Neural crest cell (in vitro differentiated cells): ENCODE data around the gene SYNM. TPM values are rescaled to one million over a fixed set of nuclear protein-coding genes. Genes with fewer than 3 reads are reported as not detected.

Experiments used
- DNase-seq: peaks from one replicate; pipeline ENCODE4 v3.0.0; 2021; ENCODE audit warnings: low read depth, mixed read lengths, low spot score
- H3K27ac Mint-ChIP-seq: one replicate; pipeline ENCODE4 v1.8.0; 2021; ENCODE audit warnings: mild to moderate bottlenecking, mixed read lengths; ENCODE audit not compliant: unreplicated experiment
- H3K27me3 Mint-ChIP-seq: 2 replicates; pipeline ENCODE4 v1.8.0; 2021; ENCODE audit warnings: low read depth, mild to moderate bottlenecking, mixed read lengths
- H3K36me3 Mint-ChIP-seq: 2 replicates; pipeline ENCODE4 v1.8.0; 2021; ENCODE audit warnings: low read depth, mild to moderate bottlenecking, mixed read lengths
- H3K4me1 Mint-ChIP-seq: 2 replicates; pipeline ENCODE4 v1.8.0; 2021; ENCODE audit warnings: mixed read lengths
- H3K4me3 Mint-ChIP-seq: one replicate; pipeline ENCODE4 v1.8.0; 2021; ENCODE audit warnings: mild to moderate bottlenecking, mixed read lengths
- H3K9me3 Mint-ChIP-seq: 2 replicates; pipeline ENCODE4 v1.8.0; 2021; ENCODE audit warnings: mixed read lengths
- total RNA-seq: library from RNA; stranded (reverse); gene quantifications from 2 replicates; pipeline ENCODE4 v1.2.1, GENCODE V29; 2021
- TF ChIP-seq, protein P1 (sequence below): fragments of 200-600 bp; sonication (generic); conservative IDR thresholded peaks from 2 replicates; pipeline ENCODE4 v1.5.0; 2021; ENCODE audit warnings: antibody characterized with exemption, mild to moderate bottlenecking

SYNM gene
- total RNA-seq, 1 donor from 2014 or later = 3.1 TPM

DNA sequence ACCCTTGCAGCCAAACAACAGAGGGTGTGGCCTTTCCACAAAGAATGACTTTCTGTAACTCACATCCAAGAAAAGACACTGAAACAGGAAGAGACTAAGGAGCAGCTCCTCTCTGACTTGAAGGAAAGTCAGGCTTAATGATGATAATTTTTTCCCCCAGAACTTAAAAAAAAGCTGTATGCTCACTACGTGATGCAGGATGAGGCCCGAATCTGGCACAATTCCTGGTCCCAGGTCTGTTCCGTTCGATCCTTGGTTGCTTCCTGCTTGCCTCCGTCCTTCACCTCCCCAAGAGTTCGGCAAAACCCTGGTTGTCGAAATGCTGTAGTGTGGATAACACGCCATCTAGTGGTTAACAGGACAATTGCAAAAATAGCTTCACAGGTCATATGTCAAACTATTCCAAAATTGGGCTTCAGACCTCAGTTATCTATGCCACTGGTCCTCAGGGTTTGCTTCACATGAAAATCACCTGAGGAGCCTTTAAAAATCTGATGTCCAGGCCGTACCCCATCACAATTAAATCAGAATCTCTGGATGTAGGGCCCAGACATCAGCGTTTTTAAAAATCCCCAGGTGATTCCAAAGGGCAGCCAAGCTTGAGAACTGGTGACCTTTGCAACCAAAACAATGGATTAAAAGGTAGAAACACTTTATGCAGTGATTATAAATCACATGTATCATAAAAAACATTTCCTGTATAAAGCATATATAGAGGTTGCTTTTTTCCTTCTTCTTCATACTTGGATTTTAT is 28.1 kb upstream of the SYNM start:
- peak; percentile 41 for DNase-seq
- H3K36me3 Mint-ChIP-seq = no peaks in the 10 kb centered on the region
- H3K4me1 Mint-ChIP-seq = peaks cover 9% of the 10 kb centered on the region
- TF ChIP-seq, protein P1, sequence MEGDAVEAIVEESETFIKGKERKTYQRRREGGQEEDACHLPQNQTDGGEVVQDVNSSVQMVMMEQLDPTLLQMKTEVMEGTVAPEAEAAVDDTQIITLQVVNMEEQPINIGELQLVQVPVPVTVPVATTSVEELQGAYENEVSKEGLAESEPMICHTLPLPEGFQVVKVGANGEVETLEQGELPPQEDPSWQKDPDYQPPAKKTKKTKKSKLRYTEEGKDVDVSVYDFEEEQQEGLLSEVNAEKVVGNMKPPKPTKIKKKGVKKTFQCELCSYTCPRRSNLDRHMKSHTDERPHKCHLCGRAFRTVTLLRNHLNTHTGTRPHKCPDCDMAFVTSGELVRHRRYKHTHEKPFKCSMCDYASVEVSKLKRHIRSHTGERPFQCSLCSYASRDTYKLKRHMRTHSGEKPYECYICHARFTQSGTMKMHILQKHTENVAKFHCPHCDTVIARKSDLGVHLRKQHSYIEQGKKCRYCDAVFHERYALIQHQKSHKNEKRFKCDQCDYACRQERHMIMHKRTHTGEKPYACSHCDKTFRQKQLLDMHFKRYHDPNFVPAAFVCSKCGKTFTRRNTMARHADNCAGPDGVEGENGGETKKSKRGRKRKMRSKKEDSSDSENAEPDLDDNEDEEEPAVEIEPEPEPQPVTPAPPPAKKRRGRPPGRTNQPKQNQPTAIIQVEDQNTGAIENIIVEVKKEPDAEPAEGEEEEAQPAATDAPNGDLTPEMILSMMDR = peak; percentile 89
- H3K27me3 Mint-ChIP-seq = peaks cover under 1% of the 10 kb centered on the region
- H3K4me3 Mint-ChIP-seq = peak overlapping the region; percentile 73
- peak overlapping the region; percentile 83 for H3K27ac Mint-ChIP-seq
- H3K9me3 Mint-ChIP-seq = no peaks in the 10 kb centered on the region

DNA sequence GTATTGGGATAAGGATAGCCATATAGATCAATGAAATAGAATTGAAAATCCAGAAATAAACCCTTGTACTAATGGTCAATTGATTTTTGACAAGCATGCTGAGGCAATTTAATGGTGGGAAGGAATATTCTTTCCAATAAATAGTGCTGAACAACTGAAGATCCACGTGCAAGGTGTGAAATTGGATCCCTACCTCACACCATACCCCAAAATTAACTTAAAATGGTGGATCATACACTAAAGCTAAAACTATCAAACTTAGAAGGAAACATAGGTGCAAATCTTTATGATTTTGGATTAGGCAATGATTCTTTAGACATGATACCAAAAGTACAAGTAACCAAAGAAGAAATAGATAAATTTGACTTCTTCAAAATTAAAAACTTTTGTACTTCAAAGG is 22.1 kb upstream of the SYNM start:
- DNase-seq = no peak
- TF ChIP-seq, protein P1 = no peak
- Mint-ChIP-seq H3K4me3 (no peak overlapping the region), H3K27me3 (peaks cover 2% of the 10 kb centered on the region), H3K4me1 (no peaks in the 10 kb centered on the region), H3K9me3 (no peaks in the 10 kb centered on the region), H3K36me3 (no peaks in the 10 kb centered on the region), H3K27ac (no peak overlapping the region)

DNA sequence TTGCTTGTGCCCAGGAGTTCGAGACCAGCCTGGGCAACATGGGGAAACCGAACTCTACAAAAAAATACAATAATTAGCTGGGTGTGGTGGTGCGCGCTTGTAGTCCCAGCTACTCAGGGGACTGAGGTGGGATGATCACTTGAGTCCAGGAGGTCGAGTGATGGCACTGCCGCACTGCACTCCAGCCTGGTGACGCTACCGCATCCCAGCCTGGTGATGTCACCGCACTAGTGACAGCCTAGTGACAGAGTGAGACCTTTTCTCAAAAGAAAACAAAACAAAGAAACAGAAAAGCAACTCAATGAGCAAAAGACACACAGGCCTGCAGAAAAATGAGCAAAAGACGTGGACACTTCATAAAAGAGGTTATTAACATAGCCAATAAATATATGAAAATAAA is 19.9 kb upstream of the SYNM start:
- no peak overlapping the region for H3K27ac Mint-ChIP-seq
- TF ChIP-seq, protein P1 = no peak
- no peaks in the 10 kb centered on the region for H3K9me3 Mint-ChIP-seq
- no peak overlapping the region for H3K4me3 Mint-ChIP-seq
- peaks cover 2% of the 10 kb centered on the region for H3K27me3 Mint-ChIP-seq
- H3K36me3 Mint-ChIP-seq = no peaks in the 10 kb centered on the region
- no peak for DNase-seq
- no peaks in the 10 kb centered on the region for H3K4me1 Mint-ChIP-seq

DNA sequence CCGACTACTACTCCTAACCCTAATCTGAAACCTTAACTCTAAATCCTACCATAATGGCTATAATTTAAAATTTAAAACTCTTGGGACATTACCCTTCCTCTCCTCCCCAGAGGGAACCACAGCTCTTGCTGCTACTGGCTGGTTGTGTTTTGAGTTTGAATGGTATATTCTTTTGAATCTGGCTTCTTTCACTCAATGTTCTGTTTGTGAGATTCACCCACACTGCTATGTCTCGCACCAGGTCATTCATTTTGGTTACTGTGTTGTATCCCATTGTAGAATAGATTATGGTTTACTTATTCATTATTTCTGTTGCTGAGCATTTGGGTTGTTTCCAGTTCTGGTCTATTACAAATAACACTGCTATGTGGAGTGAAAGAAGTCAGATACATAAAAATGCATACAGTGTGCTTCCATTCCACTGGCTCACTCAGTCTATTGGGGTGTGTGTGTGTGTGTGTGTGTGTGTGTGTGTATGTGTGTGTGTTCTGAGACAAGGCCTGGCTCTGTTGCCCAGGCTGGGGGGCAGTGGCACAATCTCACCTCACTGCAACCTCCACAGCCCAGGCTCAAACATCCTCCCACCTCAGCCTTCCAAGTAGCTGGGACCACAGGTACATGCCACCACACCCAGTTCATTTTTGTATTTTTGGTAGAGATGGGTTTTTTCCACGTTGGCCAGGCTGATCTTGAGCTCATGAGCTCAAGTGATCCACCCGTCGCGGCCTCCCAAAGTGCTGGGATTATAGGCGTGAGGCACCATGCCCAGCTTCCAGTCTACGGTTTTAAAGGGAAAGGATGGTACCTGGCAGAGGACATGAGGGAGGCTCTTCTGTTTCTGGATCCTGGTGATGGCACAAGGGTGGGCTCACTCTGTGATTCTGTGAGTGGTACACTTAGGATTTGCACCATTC is 19.2 kb upstream of the SYNM start:
- Mint-ChIP-seq H3K4me1 (no peaks in the 10 kb centered on the region), H3K27ac (no peak overlapping the region)

DNA sequence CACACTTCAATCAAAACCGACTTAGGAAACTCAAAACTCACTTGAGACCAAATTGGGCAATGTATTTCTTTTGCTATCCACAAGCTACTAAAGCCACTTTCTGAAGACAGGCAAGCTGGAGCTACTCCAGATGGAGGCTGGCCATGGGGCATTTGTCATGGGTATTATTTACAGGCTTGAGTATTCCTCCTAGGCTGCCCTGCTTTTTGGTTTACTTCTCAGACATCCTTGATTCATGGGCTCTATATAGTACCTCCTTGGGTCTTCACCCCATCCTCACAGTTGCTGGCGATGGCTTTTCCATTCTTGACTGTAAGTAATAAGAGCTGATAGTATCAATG is 18.6 kb upstream of the SYNM start:
- no peaks in the 10 kb centered on the region for H3K4me1 Mint-ChIP-seq
- H3K4me3 Mint-ChIP-seq = no peak overlapping the region
- no peaks in the 10 kb centered on the region for H3K36me3 Mint-ChIP-seq
- no peak for DNase-seq
- H3K9me3 Mint-ChIP-seq = no peaks in the 10 kb centered on the region
- H3K27ac Mint-ChIP-seq = no peak overlapping the region
- TF ChIP-seq, protein P1 = no peak
- H3K27me3 Mint-ChIP-seq = peaks cover 2% of the 10 kb centered on the region

More for the DNA sequence above, 19.2 kb upstream of the SYNM start:
- Mint-ChIP-seq H3K9me3 (no peaks in the 10 kb centered on the region), H3K36me3 (no peaks in the 10 kb centered on the region), H3K27me3 (peaks cover 2% of the 10 kb centered on the region), H3K4me3 (no peak overlapping the region)
- no peak for DNase-seq
- TF ChIP-seq, protein P1 = no peak
